RWPE2 (cell line): Measurements from ENCODE around the gene IFNK.

Experiments used
- ATAC-seq: fragments of 200-7000 bp; cut with Tn5 transposase; 3 replicates; pipeline ENCODE4 v1.9.1; 2021; ENCODE audit warnings: low read depth
- DNase-seq: peaks from one replicate; pipeline ENCODE4 v3.0.0-alpha.2; 2020; ENCODE audit warnings: low spot score
- H3K27ac ChIP-seq: fragments of 450-650 bp; 2 replicates; pipeline ENCODE4 v1.5.1; 2017; ENCODE audit warnings: mild to moderate bottlenecking; ENCODE audit not compliant: poor library complexity, severe bottlenecking
- H3K27me3 ChIP-seq: fragments of 250-450 bp; sonication (Bioruptor Pico); 2 replicates; pipeline ENCODE4 v1.5.1; 2021; ENCODE audit warnings: mild to moderate bottlenecking, moderate library complexity; ENCODE audit not compliant: insufficient read depth, poor library complexity, severe bottlenecking
- H3K36me3 ChIP-seq: fragments of 250-450 bp; sonication (Bioruptor Pico); 2 replicates; pipeline ENCODE4 v1.5.1; 2020; ENCODE audit warnings: low read depth, mild to moderate bottlenecking, moderate library complexity
- H3K4me1 ChIP-seq: fragments of 250-450 bp; sonication (Bioruptor Pico); 2 replicates; pipeline ENCODE4 v1.5.1; 2021; ENCODE audit warnings: mild to moderate bottlenecking, moderate library complexity; ENCODE audit not compliant: insufficient read depth, poor library complexity, severe bottlenecking
- H3K4me3 ChIP-seq: fragments of 250-450 bp; sonication (Bioruptor Pico); 2 replicates; pipeline ENCODE4 v1.5.1; 2021; ENCODE audit warnings: mild to moderate bottlenecking, moderate library complexity; ENCODE audit not compliant: severe bottlenecking
- H3K9me3 ChIP-seq: fragments of 250-450 bp; sonication (Bioruptor Pico); 2 replicates; pipeline ENCODE4 v1.5.1; 2021; ENCODE audit warnings: mild to moderate bottlenecking, moderate library complexity; ENCODE audit not compliant: severe bottlenecking
- CTCF ChIP-seq: fragments of 450-650 bp; IDR thresholded peaks from one replicate; pipeline ENCODE4 v1.5.1; 2017; ENCODE audit warnings: mild to moderate bottlenecking, moderate library complexity; ENCODE audit not compliant: poor library complexity, severe bottlenecking

Gene IFNK

DNA sequence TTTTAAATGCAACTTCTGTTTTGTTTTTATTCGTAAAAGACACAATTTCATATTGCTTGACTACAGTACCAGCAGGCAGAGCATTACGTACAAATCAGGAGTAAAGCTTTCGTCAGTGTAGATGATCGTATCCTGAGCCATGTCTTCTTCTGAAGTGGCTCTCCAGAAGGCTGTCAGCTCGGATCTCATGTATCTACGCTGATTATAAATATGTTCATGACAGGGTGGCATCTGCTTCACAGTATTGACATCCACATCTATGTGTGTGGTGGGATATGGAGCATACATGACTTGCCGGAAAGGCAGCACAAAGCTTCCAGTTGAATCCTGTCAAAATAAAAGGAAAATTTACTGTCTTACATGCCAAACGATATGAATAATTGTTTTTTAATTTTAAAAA is 32.4 kb downstream of the IFNK start:
- no peaks in the 10 kb centered on the region for H3K27me3 ChIP-seq
- H3K9me3 ChIP-seq = no peaks in the 10 kb centered on the region
- DNase-seq = no peak
- no peak overlapping the region for H3K4me3 ChIP-seq
- no peak for ATAC-seq
- H3K27ac ChIP-seq = no peak overlapping the region
- TF ChIP-seq CTCF = no peak
- H3K4me1 ChIP-seq = no peaks in the 10 kb centered on the region
- peaks cover 70% of the 10 kb centered on the region for H3K36me3 ChIP-seq

DNA sequence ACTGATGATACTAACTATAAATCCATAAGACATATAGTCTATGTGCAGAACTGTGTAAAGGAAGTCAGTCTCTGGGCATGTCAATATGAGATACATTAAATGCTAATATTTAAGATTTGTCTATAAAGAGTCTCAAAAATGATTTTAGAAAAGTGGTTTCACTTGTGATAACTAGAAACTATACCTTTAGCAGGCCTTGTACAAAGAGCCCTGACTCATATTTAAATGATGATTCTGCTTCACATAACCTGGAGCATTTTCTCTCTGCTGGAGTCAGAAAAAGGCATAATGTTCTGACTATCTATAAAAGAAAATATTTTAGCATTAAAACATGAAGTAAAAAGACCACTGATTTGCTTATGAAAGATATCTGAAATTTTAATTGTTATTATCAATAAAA is 34.2 kb downstream of the IFNK start:
- Histone ChIP-seq H3K27ac (no peak overlapping the region), H3K36me3 (peaks cover 79% of the 10 kb centered on the region), H3K9me3 (no peaks in the 10 kb centered on the region), H3K4me3 (no peak overlapping the region), H3K27me3 (no peaks in the 10 kb centered on the region), H3K4me1 (no peaks in the 10 kb centered on the region)
- no peak for DNase-seq
- ATAC-seq = no peak
- no peak for TF ChIP-seq CTCF

DNA sequence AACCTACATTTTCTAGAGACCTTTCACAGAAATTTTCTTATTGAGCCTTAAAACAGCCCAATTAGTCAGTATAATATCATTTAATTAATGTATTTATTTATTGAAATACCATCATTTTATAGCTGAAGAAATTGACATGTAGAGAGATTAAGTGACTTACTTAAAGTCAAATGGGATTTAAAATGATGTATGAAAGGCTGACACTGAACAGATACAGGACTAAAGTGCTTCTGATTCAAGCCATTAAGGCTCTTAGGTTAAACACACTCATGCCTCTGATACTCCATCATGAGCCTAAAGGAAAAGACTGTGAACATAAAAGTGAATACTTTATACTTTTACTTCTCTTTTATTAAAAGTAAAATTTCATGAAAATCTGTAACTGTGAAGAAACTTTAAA is 36.4 kb downstream of the IFNK start:
- H3K9me3 ChIP-seq = no peaks in the 10 kb centered on the region
- TF ChIP-seq CTCF = no peak
- peaks cover 65% of the 10 kb centered on the region for H3K36me3 ChIP-seq
- no peak overlapping the region for H3K27ac ChIP-seq
- ATAC-seq = no peak
- DNase-seq = no peak
- no peaks in the 10 kb centered on the region for H3K4me1 ChIP-seq
- H3K27me3 ChIP-seq = no peaks in the 10 kb centered on the region
- H3K4me3 ChIP-seq = no peak overlapping the region

DNA sequence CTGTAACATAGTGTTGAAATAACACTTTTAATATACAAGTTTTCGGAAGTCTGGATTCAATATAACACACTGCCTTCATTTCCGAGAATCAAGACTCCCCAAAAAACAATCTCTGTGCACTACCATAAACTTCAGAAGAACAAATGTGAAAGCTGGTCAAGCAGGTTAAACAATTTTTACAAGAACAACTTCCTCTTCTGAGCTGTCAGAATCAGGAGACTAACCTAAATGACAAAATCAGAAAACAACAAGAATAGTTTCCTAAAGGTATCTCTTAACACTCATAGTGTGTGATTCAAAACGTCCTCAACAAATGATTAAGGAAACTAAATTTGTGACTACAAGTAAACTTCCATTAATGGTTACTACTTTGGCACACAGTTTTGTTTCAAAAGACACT is 37.6 kb downstream of the IFNK start:
- H3K4me3 ChIP-seq = no peak overlapping the region
- H3K27ac ChIP-seq = no peak overlapping the region
- no peaks in the 10 kb centered on the region for H3K9me3 ChIP-seq
- peaks cover 65% of the 10 kb centered on the region for H3K36me3 ChIP-seq
- no peaks in the 10 kb centered on the region for H3K4me1 ChIP-seq
- DNase-seq = no peak
- no peak for ATAC-seq
- no peaks in the 10 kb centered on the region for H3K27me3 ChIP-seq
- no peak for TF ChIP-seq CTCF

DNA sequence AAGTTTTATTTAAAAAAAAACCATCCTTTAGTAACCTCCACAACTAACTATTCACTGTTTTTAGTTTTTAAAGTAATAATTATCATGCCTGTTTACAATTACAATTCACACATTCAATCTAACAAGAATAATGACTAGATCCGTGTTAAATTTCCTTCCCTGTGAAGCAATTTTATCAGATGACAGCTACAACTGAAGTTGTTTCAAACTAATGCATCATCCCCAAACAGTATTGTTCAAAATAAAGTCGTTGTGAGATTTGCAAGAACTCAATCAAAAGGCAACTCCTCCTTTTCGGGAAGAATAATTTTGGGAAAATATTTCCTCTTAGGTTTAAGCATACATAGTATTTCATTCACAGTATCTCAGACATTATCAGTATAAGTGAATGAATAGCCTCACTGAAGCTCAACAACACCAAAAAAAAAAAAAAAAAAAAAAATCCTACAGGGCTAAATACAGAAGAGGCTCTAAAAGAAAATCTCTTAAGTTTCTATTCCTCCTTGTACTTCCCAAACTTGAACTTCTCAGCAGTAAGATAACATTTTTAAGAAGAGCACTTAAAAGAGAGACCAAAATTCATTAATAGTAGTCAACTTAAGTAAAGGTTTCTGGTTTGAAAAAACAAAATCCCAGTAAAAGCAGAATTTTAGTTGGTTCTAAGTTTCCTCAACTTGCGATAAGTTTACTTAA is 39.8 kb downstream of the IFNK start:
- no peak for TF ChIP-seq CTCF
- peaks cover 47% of the 10 kb centered on the region for H3K36me3 ChIP-seq
- no peaks in the 10 kb centered on the region for H3K9me3 ChIP-seq
- H3K4me3 ChIP-seq = no peak overlapping the region
- no peak for DNase-seq
- no peak overlapping the region for H3K27ac ChIP-seq
- H3K27me3 ChIP-seq = no peaks in the 10 kb centered on the region
- no peak for ATAC-seq
- no peaks in the 10 kb centered on the region for H3K4me1 ChIP-seq
